Stimulated activated memory B cell treated with anti-CD40 and anti-IgM and Interleukin-4, amounts not matched to agents 10 μg/mL and 1 μg/mL and 100 μg/mL, for 72 hours (primary cell): ENCODE data around the gene TFPI.
"Not testable (repeated sequence)": the region's sequence is repeated elsewhere in the genome, so short reads cannot be mapped to it uniquely, and the experiment has no call there.

Experiments
- ATAC-seq: fragments of 150-1000 bp; cut with Tn5 transposase; 2 replicates; pipeline ENCODE4 v1.10.0; 2021
- H3K27ac Mint-ChIP-seq: one replicate; pipeline ENCODE4 v1.8.0; 2022; ENCODE audit warnings: mild to moderate bottlenecking, mixed read lengths
- H3K27me3 Mint-ChIP-seq: one replicate; pipeline ENCODE4 v1.8.0; 2022; ENCODE audit warnings: mixed read lengths
- H3K36me3 Mint-ChIP-seq: one replicate; pipeline ENCODE4 v1.8.0; 2022; ENCODE audit warnings: mixed read lengths
- H3K4me1 Mint-ChIP-seq: one replicate; pipeline ENCODE4 v1.8.0; 2022; ENCODE audit warnings: mixed read lengths
- H3K4me3 Mint-ChIP-seq: one replicate; pipeline ENCODE4 v1.8.0; 2022; ENCODE audit warnings: mild to moderate bottlenecking, moderate library complexity, mixed read lengths
- H3K9me3 Mint-ChIP-seq: one replicate; pipeline ENCODE4 v1.8.0; 2022; ENCODE audit warnings: mixed read lengths

Gene TFPI

DNA sequence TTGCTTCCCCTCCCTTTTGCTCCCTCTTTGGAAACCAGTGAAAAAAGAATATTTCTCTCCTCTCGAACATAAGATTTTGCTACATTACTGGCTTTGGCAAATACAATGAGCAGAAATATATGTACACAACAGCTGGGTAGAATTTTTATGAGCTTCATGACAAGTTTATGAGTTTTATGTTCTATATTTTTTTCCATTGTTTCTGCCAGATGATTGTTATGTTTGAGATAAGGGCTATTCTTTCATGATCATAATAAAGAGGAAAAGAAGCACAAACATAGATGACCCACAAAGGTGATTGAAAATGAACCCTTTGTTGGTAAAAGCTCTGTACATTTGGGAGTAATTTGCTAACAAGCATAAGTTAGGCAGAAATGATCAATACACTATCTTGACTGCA, 14.8 kb upstream of the TFPI start:
- no peak for ATAC-seq
- H3K27me3 Mint-ChIP-seq, result no peaks in the 10 kb centered on the region
- H3K36me3 Mint-ChIP-seq, result no peaks in the 10 kb centered on the region
- no peak overlapping the region for H3K27ac Mint-ChIP-seq
- no peaks in the 10 kb centered on the region for H3K4me1 Mint-ChIP-seq
- H3K4me3 Mint-ChIP-seq, result no peak overlapping the region
- peaks cover 10% of the 10 kb centered on the region for H3K9me3 Mint-ChIP-seq

GRCh38 chr2:187567126-187567525, 12.9 kb upstream of the TFPI start:
- Mint-ChIP-seq H3K27me3 (no peaks in the 10 kb centered on the region), H3K36me3 (no peaks in the 10 kb centered on the region), H3K4me3 (no peak overlapping the region), H3K27ac (no peak overlapping the region), H3K4me1 (no peaks in the 10 kb centered on the region), H3K9me3 (peaks cover 9% of the 10 kb centered on the region)
- ATAC-seq, result no peak

DNA sequence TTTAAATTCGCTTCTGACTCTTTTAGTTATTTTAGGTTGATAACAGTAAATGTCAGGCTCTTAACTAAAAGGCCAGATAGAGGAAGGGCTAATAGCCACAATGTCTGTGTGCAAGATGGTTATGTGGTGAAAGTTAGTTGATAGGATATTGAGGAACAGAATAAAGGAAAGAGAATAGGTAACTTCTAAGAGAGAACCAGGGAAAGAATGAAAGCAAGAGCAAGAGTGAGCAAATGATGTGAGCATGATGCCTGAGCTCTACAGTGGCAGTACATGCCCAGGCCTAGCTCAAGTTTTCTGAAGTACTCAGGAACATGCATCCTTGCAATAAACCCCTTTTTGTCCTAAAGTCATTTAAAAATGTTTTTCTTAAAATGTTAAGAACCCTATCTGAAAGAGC, 12.5 kb upstream of the TFPI start:
- Mint-ChIP-seq H3K4me1 (no peaks in the 10 kb centered on the region), H3K4me3 (no peak overlapping the region), H3K9me3 (peaks cover 5% of the 10 kb centered on the region), H3K27ac (no peak overlapping the region), H3K36me3 (no peaks in the 10 kb centered on the region), H3K27me3 (no peaks in the 10 kb centered on the region)
- peak; percentile 20 for ATAC-seq

GRCh38 chr2:187566266-187566665, 12.0 kb upstream of the TFPI start:
- Mint-ChIP-seq H3K4me3 (no peak overlapping the region), H3K27ac (no peak overlapping the region), H3K36me3 (no peaks in the 10 kb centered on the region), H3K9me3 (peaks cover 5% of the 10 kb centered on the region), H3K27me3 (no peaks in the 10 kb centered on the region), H3K4me1 (no peaks in the 10 kb centered on the region)
- no peak for ATAC-seq

DNA sequence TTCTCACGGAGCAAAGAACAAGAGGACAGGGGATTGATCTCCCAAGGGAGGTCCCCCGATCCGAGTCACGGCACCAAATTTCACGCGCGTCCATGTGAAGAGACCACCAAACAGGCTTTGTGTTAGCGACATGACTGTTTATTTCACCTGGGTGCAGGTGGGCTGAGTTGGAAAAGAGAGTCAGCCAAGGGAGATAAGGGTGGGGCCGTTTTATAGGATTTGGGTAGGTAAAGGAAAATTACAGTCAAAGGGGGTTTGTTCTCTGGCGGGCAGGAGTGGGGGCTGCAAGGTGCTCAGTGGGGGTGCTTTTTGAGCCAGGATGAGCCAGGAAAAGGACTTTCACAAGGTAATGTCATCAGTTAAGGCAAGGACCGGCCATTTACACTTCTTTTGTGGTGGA, 11.4 kb upstream of the TFPI start:
- not testable (repeated sequence) for H3K27ac Mint-ChIP-seq, H3K9me3 Mint-ChIP-seq

DNA sequence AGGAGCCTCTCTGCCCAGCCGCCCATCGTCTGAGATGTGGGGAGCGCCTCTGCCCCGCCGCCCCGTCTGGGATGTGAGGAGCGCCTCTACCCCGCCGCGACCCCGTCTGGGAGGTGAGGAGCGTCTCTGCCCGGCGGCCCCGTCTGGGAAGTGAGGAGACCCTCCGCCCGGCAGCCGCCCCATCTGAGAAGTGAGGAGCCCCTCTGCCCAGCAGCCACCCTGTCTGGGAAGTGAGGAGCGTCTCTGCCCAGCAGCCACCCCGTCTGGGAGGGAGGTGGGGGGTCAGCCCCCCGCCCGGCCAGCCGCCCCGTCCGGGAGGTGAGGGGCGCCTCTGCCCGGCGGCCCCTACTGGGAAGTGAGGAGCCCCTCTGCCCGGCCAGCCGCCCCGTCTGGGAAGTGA, 2.3 kb upstream of the TFPI start:
- not testable (repeated sequence) for H3K27me3 Mint-ChIP-seq, ATAC-seq, H3K9me3 Mint-ChIP-seq, H3K36me3 Mint-ChIP-seq, H3K4me3 Mint-ChIP-seq, H3K4me1 Mint-ChIP-seq, H3K27ac Mint-ChIP-seq

More for the DNA sequence above, 11.4 kb upstream of the TFPI start:
- not testable (repeated sequence) for H3K36me3 Mint-ChIP-seq, H3K27me3 Mint-ChIP-seq, ATAC-seq, H3K4me3 Mint-ChIP-seq, H3K4me1 Mint-ChIP-seq

DNA sequence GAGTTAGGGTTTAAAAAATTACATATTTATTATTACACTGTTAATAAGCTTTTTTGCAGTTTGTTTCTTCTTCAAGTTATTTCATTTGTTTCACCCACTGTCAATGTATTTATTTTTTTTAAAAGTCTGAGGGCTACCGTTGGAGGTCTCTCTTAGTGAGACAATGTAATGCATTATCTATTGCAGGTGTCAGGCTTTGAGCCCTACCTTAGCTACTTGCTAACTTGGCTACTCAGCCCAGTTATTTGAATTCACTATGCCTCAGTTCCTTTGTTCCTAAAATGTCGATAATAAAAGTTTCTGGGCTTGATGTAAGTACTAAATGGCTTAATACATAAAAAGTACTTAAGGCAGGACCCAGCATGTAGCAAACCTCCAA, 458 bp upstream of the TFPI start:
- ATAC-seq, result no peak

GRCh38 chr2:187552828-187553681, 1.2 kb downstream of the TFPI start:
- H3K4me1 Mint-ChIP-seq, result no peaks in the 10 kb centered on the region
- no peaks in the 10 kb centered on the region for H3K9me3 Mint-ChIP-seq
- H3K27me3 Mint-ChIP-seq, result no peaks in the 10 kb centered on the region
- no peak for ATAC-seq
- no peak overlapping the region for H3K4me3 Mint-ChIP-seq
- H3K36me3 Mint-ChIP-seq, result no peaks in the 10 kb centered on the region
- H3K27ac Mint-ChIP-seq, result no peak overlapping the region

More for the DNA sequence above, 458 bp upstream of the TFPI start:
- H3K4me3 Mint-ChIP-seq, result no peak overlapping the region
- H3K27me3 Mint-ChIP-seq, result no peaks in the 10 kb centered on the region
- no peaks in the 10 kb centered on the region for H3K9me3 Mint-ChIP-seq
- H3K4me1 Mint-ChIP-seq, result no peaks in the 10 kb centered on the region
- no peaks in the 10 kb centered on the region for H3K36me3 Mint-ChIP-seq
- no peak overlapping the region for H3K27ac Mint-ChIP-seq

- no peak overlapping the region for H3K27ac Mint-ChIP-seq
- H3K27me3 Mint-ChIP-seq, result no peaks in the 10 kb centered on the region
- H3K36me3 Mint-ChIP-seq, result no peaks in the 10 kb centered on the region
- H3K4me1 Mint-ChIP-seq, result no peaks in the 10 kb centered on the region
- no peak overlapping the region for H3K4me3 Mint-ChIP-seq
- ATAC-seq, result no peak
- H3K9me3 Mint-ChIP-seq, result no peaks in the 10 kb centered on the region
Observed at GRCh38 chr2:187552381-187552780, 1.9 kb downstream of the TFPI start.

DNA sequence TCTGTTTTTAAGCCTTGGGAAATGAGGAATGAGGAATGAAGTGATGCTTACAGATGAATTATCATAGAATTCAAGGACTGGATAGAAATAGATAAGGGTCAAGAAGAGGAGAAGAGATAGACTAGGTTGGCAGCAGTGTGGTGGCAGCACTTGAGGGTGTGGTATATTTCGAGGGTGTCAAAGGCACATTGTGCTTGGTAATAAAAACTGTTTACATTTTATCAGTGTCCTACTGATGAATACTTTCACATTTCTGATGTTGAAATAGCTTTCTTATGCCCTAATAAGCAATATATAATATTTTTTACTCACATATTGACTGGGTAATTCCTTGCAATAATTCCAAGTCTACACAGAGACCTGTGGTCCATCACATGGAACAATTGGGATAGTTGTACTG, 3.4 kb downstream of the TFPI start:
- Mint-ChIP-seq H3K4me3 (no peak overlapping the region), H3K27ac (no peak overlapping the region), H3K36me3 (no peaks in the 10 kb centered on the region), H3K9me3 (no peaks in the 10 kb centered on the region), H3K27me3 (no peaks in the 10 kb centered on the region), H3K4me1 (no peaks in the 10 kb centered on the region)
- no peak for ATAC-seq

- Mint-ChIP-seq H3K27me3 (no peaks in the 10 kb centered on the region), H3K4me1 (no peaks in the 10 kb centered on the region), H3K4me3 (no peak overlapping the region), H3K27ac (no peak overlapping the region), H3K36me3 (no peaks in the 10 kb centered on the region), H3K9me3 (no peaks in the 10 kb centered on the region)
- ATAC-seq, result peak; percentile 36
Observed at GRCh38 chr2:187549951-187550555, 4.2 kb downstream of the TFPI start.

GRCh38 chr2:187549193-187549592, 5.0 kb downstream of the TFPI start:
- H3K27me3 Mint-ChIP-seq, result no peaks in the 10 kb centered on the region
- no peaks in the 10 kb centered on the region for H3K9me3 Mint-ChIP-seq
- no peaks in the 10 kb centered on the region for H3K36me3 Mint-ChIP-seq

GRCh38 chr2:187548656-187549055, 5.6 kb downstream of the TFPI start:
- H3K9me3 Mint-ChIP-seq, result no peaks in the 10 kb centered on the region
- no peak for ATAC-seq
- H3K27me3 Mint-ChIP-seq, result no peaks in the 10 kb centered on the region
- H3K4me3 Mint-ChIP-seq, result no peak overlapping the region
- H3K27ac Mint-ChIP-seq, result no peak overlapping the region
- no peaks in the 10 kb centered on the region for H3K4me1 Mint-ChIP-seq
- H3K36me3 Mint-ChIP-seq, result no peaks in the 10 kb centered on the region

More at GRCh38 chr2:187549193-187549592, 5.0 kb downstream of the TFPI start:
- Mint-ChIP-seq H3K27ac (no peak overlapping the region), H3K4me1 (no peaks in the 10 kb centered on the region), H3K4me3 (no peak overlapping the region)
- no peak for ATAC-seq

DNA sequence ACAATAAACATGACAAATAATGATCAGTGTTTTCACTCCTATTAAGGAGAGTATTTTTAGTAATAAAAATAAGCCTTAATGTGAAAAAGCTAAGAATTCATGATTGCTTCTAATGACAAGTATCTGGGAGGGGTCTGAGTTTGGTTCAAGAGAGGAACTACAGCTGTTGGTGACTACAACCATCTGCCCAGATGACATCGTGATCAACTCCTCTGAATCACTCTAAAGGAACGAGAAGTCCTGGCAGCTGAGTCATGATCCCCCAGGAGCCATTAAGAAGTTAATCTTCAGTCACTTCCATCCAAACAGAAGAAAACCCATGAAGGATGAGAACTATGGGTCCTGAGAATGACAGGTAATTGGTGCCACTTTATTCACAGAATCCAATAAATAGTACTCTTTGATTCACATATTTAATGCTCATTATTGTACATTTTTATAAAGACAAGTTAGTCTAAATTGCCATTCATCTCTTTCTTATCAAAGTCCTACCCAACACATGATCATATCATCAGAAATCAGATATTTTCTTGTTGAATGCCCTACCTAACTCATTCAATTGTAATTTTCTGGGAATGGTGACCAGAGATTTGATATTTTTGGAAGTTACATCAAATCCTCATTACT, 6.8 kb downstream of the TFPI start:
- Mint-ChIP-seq H3K27me3 (no peaks in the 10 kb centered on the region), H3K9me3 (no peaks in the 10 kb centered on the region), H3K4me1 (no peaks in the 10 kb centered on the region), H3K36me3 (no peaks in the 10 kb centered on the region), H3K27ac (no peak overlapping the region), H3K4me3 (no peak overlapping the region)
- ATAC-seq, result no peak

DNA sequence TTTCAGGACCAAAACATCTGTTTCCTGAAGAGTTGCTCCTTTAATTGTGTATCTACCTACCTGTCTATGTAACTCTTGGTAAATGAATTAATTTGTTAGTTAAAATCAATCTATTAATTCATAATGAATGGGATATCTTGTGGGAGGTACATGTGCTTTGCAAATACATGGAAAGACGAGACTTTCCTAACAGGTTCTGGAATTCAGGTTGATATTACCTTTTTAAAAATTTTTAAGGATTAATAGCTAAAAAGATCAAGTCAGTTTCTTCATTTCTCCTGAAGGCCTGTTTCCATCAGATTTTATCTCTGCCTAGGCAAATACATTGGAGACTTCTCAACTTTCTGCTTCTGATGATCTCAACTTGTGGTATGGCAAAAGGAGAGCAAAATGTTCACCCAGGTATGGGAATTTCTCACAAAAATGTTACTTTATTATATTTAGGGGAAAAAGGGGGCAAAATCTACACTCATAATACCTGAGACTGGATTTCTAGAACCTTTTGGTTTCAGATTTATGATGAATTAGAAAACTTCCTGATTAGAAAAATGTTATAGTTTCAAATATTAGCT, 7.4 kb downstream of the TFPI start:
- Mint-ChIP-seq H3K9me3 (no peaks in the 10 kb centered on the region), H3K27me3 (no peaks in the 10 kb centered on the region), H3K27ac (no peak overlapping the region), H3K4me3 (no peak overlapping the region), H3K36me3 (no peaks in the 10 kb centered on the region), H3K4me1 (no peaks in the 10 kb centered on the region)
- no peak for ATAC-seq
